NCI-H1930 (cell line): ENCODE measurements around the gene SV2B.

Experiments
- DNase-seq, 2 experiments: peaks; one replicate each; lab custom pipeline; 2025; lab: John Stamatoyannopoulos, UW

Gene SV2B

DNA sequence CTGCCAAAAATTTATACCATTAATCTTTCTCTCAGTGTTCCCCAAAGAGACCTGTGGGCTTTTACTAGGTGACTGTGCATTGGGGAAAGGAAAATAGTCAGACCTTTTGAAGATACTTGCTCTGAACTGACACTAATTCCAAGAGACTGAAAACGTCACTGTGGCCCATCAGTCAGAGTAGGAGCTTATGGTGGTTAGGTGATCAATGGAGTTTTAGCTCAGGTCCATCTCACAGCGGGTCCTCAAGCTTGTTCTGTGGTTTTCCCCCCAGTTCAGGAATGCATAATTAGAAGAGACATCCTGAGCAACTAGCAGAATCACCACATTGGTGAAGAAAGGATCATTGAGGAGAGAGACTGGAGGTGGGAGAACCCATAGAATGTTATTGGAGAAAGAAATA, 134.7 kb downstream of the SV2B start:
- no peak for DNase-seq

DNA sequence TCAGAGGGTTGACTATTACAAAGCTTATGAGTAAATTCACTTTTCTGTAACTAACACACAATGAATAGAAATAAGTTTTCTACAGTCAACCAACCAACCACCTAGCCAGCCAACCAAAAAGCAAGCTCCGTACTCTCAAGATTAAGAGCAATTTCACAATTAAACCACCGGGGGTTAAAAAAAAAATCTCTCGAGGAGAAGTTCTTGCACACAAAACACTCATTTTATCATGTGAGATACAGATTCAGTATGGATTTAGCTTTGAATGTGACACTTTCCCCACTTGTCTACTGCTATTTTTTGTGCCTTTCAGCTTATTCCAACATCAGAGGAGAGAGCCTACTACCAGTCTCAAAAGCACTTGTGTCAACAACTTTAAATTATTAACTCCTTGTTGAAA, 135.3 kb downstream of the SV2B start:
- no peak for DNase-seq

DNA sequence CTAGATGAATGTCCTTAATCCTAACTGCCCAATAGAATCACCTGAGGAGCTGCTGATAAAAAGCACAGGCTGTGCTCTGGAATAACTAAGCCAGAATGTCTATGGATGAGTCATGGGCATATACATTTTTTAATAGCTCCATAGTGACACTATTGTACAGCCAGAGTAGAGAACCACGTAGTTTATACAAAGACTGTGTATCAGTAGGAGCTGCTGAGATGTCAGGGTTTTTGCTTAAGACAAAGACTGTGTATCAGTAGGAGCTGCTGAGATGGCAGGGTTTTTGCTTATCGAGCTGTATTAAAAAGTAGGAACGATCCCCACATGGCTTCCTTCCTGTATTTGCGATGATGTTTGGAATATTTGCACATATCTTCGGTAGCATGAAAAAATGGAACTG, 137.4 kb downstream of the SV2B start:
- DNase-seq, result no peak

DNA sequence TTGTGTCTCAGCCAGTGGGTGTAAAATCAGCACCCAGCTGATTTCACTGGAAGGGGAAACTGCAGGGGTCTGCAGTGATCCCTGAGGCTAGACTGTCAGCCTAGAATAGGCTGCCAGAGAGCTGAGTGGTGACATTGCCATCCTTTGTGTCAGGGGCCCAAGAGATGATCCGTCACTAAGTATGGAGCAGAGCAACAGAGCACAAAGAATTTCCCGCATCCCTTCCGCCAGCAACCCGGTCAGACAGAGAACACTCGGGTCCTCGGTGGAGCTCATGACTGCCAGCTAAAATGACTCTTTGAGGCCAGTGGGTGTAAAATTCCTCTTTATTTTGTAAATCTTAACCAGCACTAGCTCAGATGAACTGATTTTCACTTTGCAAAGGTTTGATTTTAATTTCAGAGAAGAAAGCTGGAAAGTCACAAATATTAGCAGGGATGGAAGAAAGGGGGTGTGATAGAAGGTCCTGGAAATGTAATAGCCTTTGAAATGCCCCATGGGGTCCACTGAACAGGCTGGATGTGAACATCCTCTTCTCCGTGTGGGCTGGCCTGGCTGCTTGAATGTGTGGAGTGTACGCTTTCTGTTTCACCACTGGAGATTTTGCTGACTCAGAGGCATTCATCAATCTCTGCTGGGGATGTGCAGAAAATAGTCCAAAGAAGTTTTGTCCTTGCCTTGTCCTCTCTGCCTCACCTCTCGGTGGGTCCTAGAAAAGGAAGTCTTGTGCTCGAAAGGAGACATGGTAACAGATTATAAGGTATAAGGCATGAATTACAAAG, 138.8 kb downstream of the SV2B start:
- DNase-seq, result no peak

DNA sequence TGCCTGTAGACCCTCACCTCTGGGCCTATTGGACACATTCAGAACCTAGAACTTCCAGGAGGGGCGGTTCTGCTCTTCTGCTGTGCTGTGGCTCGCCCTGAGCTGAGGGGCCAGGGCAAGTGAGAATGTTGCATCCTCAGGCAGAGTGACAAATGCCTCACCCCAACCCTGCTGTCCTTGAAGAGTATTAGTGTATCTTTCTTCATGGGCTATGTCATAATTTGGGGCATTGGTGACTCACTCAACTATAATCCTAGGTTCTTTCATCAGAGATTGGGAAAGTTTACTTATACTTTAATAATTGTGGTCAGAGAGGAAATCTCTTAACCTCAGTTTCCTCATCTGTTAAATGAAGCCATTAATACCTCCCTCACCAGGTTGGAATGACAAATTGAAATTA, 143.8 kb downstream of the SV2B start:
- DNase-seq, result no peak

DNA sequence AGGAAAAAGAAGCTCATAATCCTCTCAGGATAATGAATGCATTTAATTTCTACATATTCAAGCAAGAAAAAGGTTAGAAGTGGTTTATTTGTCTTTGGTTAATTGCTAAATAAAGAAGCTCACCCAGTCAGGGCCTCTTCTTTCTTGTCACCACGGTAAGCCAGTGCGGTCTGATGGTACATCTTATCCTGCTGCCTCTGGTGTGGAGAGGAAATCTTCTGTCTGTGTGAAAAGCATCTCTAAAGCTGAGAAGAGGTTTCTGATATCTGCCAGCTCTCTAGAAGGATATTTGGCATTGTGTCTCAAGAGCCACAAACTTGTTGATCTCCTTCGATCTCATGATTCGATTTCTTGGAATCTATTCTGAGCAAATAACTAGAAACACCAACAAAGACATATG, 144.9 kb downstream of the SV2B start:
- DNase-seq, result no peak

DNA sequence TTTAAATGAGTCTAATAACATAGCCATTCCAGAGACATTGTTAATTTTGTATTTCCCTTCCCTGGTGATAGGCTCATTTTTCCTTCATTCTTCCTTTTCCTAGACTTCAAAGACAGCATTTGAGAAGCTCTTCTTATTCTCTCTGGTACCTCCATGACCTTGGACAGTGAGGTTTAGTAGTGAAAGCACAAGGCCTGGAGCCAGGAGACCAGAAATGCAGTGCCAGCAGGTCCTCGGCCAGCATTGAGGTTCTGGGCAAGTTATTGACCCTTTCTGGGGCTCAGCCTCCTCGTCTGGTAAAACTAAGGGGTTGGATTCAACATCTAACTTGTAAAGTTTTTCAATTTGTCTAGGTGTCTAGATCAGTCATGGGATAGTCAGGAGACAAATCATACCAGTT, 146.9 kb downstream of the SV2B start:
- no peak for DNase-seq

DNA sequence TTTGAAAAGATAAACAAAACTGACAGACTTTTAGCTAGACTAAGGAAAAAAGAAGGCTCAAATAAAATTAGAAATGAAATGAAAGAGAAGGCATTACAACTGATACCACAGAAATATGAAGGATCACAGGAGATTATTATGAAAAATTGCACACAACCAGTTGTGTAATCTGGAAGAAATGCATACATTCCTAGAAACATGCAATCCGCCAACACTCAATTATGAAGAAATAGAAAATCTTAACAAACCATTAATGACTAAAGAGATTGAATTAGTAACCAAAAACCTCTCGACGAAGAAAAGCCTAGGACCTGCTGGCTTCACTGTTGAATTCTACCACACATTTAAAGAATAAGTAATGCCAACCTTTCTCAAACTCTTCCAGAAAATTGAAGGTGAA, 149.5 kb downstream of the SV2B start:
- DNase-seq, result no peak

DNA sequence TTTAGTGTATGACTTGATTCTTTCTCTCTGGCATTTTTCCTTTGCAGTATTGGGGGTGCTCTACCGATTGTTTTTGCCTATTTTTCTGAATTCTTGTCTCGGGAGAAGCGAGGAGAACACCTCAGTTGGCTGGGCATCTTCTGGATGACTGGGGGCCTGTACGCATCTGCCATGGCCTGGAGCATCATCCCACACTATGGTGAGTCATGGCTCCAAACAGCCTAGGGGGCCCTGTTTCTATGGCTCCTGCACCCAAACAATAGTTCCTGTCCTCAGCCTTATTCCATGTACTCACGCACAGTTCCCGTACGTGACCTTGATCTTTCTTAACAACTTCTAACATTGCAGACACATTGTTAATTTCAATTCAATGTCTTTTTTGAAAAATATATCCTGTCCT, 152.3 kb downstream of the SV2B start:
- no peak for DNase-seq

DNA sequence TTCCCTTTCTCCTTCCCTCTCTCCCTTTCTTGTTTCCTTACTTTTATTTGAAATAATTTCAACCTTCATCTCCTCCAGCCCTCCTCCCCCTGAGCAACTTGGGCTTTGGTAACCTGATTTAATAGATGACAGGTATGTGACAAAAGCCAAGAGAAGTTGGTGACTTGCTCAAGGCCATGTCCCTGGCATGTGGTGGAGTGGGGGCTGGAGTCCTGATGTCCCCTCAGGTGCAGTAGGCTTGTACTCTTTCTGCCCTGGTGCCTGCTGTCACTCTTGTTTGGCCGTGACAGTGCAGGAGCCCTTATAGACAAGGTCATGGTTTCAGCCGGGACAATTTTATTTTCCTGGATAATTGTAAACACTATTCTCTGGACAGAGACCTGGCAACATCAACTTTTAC, 152.7 kb downstream of the SV2B start:
- no peak for DNase-seq

DNA sequence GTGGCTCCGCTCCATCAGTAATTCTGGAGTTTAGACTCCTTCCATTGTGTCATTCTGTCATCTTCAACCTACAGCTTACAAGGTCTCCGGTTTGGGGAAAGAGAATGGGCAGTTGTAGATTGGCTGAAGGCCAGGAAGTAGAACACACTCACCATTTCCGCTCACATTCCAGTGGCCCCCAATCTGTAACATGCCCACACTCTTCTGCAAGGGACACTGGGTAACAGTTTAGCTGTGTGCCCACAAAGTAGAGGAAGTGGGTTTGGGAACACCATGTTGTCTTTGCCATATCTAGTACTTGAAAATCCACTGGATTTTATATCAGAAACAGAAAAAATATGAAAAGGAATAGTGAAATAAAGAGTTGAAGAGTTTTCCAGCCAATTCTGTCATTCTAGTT, 153.5 kb downstream of the SV2B start:
- DNase-seq, result no peak

DNA sequence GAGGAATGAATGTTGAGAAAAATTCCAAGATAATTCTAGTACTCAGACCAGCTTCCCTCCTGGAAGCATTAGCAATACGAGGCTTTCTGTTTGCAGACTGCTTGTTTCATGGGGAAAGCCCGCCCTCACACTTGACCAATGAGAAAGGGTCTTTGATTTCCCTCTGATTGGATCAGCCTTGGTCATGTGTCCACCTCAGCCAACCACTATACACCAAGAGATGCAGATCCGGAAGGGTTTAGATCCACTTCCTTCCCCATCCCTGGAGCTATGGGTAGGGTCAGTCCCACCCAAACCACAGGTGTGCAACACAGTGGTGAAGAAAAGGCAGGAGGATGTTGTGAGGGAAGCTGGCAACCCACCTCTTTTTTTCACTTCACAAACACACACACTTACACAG, 154.7 kb downstream of the SV2B start:
- no peak for DNase-seq

DNA sequence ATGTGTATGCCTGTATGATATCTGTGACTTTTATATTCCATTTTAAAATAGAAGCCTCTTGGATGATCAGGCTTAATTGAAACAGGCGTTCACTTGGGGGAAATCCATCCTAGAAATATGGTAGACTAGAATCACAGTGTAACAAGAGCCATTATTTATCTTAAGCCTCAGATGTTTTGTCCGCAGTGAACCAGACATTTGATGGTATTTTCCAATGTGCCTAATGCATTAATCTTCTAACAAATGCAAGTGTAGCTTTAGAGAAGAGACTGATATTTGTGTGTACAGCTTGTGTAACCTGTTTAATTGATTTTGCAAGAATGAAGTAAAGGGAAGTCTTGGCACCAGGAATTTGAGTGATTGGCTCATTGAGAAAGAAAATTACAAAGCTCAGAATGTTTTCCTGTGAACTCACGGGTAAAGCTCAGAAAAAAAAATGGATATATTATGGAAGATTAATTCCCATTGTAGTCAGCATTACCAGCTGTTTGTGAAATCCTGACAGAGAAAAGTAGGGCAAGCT, 155.7 kb downstream of the SV2B start:
- DNase-seq, result no peak

DNA sequence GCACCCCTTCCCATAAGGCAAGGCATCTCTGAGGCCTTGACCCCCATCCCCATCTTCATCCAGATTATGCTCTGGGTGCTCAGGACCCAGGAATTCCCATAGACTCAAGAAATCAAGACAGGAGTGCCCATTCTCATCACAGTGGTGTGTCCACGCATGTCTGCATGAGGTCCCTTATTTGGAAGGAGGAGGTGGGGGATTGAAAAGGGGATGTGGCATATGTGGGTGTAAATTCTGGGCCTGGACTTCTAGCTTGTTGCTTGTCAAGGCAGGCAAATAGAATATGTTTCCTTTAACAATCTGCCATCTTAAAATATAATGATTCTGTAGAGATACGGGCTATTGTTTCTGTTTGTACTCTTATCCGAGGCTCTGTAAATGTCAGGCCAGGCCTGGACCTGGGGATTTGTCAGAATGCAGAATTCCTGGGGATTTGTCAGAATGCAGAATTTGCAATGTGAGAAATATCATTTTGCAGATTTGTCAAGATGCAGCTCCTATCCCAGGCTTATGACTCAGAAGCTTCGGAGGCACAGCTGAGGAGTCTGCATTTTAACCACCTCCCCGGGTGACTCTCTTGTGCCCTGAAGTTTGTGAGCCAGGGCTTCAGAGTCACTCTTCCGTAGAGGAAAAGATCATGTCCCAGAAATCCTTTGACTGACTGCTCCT, 157.8 kb downstream of the SV2B start:
- DNase-seq, result no peak

DNA sequence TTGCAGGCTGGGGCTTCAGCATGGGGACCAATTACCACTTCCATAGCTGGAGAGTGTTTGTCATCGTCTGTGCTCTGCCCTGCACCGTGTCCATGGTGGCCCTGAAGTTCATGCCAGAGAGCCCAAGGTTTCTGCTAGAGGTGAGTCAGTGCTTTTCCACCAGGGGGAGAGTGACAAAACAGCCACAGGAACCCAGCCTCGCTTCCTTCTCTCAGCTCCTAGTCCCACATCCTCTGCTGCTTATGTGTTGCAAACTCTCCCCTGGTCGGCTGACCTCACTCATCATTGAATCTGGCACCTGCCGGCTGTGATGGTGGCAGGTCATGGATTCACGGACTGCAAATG, 158.3 kb downstream of the SV2B start:
- no peak for DNase-seq

DNA sequence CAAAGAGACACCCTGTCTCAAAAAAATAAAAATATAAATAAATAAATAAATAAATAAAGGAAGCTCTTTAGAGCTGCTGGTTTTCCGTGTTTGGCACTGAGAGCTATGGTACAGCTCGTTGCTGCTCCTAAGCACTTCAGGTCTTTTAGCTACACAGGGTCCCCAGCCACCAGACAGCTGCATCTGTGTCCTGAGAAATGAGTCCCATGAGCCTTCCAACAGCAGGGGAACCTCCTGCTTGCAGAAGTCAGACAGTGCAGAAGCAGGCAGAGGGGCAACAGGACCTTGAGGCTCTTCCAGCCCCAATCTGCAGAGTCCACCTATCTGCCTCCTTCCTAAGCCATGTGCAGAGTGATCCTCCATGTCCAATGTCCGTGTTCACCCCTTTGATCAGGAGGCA, 159.0 kb downstream of the SV2B start:
- DNase-seq, result no peak

DNA sequence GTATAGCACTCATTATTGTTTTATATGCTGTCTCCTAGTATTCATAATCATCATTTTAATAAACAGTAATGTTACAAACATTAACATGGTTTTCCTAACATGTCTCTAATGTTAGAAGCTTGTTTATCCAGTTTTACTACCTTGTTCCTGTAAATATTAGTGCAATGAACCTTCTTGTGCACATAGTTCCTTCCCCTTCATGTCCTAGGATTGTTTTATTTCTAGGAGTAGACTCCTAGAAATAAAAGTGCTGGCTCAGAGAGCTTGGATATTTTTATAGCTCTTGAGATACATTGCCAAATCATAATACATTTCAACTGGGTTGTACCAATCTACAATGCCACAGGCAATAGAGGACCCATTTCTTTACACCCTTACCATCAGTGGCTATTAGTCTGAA, 161.3 kb downstream of the SV2B start:
- DNase-seq, result no peak

DNA sequence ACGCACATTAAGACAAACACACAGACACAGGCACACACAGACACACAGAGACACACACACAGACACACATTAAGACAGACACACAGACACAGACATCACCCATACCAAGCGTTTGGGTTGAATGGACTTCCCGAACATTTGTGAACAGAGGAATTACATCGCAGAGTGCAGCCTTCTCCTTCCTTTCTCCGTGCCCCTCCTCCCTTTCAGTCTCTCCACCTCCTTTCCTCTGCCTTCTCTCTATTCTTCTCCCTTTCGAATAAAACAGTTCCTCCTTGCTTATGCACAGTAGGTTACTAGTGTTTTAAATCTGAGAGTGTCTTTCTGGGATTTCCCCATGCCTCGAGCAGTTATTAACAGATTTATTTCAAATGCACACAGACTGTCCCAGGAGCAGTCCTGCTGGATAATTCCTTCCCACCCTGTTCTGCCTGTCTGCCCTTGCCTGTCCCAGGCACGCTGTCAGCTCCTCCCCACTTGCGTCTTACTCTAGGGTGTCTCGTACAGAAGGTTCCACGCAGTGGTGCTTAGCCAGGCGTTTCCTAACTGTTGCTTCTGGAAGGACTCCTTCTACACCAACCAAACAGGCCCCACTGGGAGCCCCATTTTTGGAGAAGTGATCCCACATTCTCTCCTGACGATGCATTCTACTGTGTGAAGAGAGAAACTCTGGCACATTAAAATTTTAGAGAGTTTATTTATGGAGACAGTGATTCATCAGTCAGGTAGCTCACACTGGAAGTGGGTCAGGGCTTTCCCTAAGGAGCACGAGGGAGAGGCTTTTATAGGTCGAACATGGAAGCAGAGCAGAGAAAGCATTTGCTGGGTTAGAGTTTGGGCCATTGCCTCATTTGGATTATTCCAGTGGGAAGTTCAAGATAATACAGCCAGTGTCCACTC, 163.8 kb downstream of the SV2B start:
- DNase-seq, result no peak

DNA sequence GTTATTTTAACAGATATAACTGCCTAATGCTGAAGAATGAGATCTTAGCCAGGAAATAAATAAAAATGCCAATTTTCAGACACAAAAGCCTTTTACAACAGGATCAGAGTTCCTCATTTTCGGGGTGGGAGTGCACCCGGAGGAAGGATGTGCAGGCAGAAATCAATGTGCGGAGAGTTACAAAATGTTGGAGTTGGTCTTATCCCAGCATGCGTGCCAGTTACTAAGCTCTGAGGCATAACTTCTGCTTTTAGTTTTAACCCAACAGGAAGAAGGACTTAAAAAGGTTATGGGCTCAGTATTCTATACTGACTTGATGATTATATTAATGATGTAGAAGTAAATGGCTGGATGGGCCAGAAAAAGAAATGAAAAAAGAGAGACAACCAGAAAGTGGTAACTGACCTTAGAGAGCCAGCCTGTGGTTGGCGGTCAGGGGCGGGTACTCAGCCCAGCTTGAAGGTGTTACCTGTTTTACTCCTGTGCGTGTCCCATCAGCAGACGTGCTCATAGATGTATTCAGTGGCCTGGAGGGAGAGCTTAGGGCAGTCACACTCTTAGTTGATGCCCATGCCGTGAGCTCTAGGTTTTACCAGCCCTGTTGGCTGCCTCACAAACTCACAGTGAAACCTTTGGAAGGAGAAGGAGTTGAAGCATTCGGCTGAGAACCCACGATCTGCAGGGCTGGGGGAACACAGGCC, 164.7 kb downstream of the SV2B start:
- DNase-seq, result no peak

DNA sequence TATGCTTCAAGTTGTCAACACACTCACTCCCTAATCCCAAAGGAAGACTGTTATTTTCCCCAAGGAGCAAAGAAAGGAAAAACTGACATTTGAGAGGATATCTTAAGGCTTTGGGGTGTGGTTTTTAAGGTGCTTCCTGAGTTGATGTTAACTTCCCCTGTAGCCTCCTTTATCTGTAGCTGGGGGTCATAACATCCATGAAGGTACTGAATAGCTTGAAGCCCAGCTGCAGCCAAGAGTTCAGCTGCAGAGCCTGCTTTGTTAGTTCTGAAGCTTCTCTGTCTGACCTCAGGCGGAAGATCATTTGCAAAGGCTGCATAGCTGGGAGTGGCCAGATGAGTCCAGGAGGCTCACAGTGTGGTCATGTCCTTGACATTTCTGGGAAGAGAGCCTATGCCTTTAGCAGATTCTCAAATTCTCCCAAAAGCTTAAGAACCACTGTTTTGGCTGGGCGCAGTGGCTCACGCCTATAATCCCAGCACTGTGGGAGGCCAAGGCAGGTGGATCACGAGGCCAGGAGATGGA, 165.4 kb downstream of the SV2B start:
- no peak for DNase-seq

DNA sequence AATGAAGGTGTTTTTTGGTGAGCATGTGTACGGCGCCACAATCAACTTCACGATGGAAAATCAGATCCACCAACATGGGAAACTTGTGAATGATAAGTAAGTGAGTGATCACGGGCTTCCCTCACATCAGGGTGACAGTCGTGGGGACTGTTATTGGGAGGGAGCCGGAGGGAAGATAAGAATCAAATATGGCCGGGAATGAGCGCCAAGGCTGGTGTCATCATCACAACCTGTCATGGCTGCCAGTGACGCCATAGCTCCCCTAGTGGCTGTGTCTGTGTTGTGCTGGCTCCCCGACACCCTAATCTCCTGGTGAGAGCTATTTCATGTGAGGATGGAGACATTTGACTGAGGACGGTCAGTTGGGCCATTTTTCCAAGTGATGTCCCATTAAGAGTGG, 168.5 kb downstream of the SV2B start:
- no peak for DNase-seq

DNA sequence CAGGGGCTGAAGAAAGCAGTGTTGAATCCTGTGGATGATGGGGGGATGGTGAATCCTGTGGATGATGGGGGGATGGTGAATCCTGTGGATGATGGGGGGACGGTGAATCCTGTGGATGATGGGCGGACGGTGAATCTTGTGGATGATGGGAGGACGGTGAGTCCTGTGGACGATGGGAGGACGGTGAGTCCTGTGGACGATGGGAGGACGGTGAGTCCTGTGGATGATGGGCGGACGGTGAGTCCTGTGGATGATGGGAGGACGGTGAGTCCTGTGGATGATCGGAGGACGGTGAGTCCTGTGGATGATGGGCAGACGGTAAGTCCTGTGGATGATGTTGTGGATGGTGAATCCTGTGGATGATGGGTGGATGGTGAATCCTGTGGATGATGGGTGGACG, 170.7 kb downstream of the SV2B start:
- no peak for DNase-seq
